Left lung (tissue), 14 donors: ENCODE data around the gene HGFAC. TPM values are rescaled to one million over a fixed set of nuclear protein-coding genes. Genes with fewer than 3 reads are reported as not detected.
A peak's percentile ranks its signal among the peaks of the same experiment; 100 is the strongest.

Experiments
- ATAC-seq: fragments of 200-7000 bp; cut with Tn5 transposase; one replicate; pipeline ENCODE4 v1.9.1; 2020; ENCODE audit warnings: moderate library complexity
- DNase-seq, 4 donors: peaks; one replicate each; pipeline ENCODE4 v3.0.0-alpha.2; 2013 to 2020
- H3K27ac ChIP-seq, 2 donors: fragments of 200-600 bp; sonication (generic) in 1 of 2; one replicate each; pipeline versions ENCODE4 v1.5.0 to v1.8.0; 2020 to 2021
- H3K27me3 ChIP-seq, 2 donors: fragments of 200-600 bp; sonication (generic) in 1 of 2; one replicate each; pipeline versions ENCODE4 v1.5.0 to v1.8.0; 2020 to 2021
- H3K36me3 ChIP-seq, 2 donors: fragments of 200-600 bp; sonication (generic) in 1 of 2; one replicate each; pipeline versions ENCODE4 v1.5.0 to v1.8.0; 2020 to 2021
- H3K4me1 ChIP-seq, 2 donors: fragments of 200-600 bp; one replicate each; pipeline ENCODE4 v1.8.0; 2021
- H3K4me3 ChIP-seq, 2 donors: fragments of 200-600 bp; sonication (generic) in 1 of 2; one replicate each; pipeline versions ENCODE4 v1.5.0 to v1.8.0; 2020 to 2021; ENCODE audit warnings: mild to moderate bottlenecking in 1 of 2
- H3K9me3 ChIP-seq, 2 donors: fragments of 200-600 bp; sonication (generic) in 1 of 2; one replicate each; pipeline versions ENCODE4 v1.5.0 to v1.8.0; 2020 to 2021
- intact Hi-C, 2 donors: fragments of 100-400 bp; cut with DNase I; formaldehyde crosslinking; loops; one replicate each; pipeline versions ENCODE4 v1.11.2 to v1.14.2; 2022
- long read RNA-seq, 12 donors: library from polyadenylated mRNA in 2 of 12; unstranded in 2 of 12; transcript quantifications; one replicate each; pipeline ENCODE4 v2.0.0 and lab custom pipeline, GENCODE V29; 2019 to 2026
- polyA plus RNA-seq, 6 donors: library from polyadenylated mRNA; unstranded; fragments of 120-200 nt; gene quantifications; one replicate each; pipeline ENCODE4 v1.2.1, GENCODE V29; 2013; ENCODE audit not compliant: insufficient read length in 6 of 6
- total RNA-seq, 2 donors: library from RNA; stranded (reverse); fragmentation: NEBNext Ultra II Directional; extraction: Animal tissue kit (Norgen Biotek cat#: 25700); gene quantifications; one replicate each; pipeline ENCODE4 v1.2.1, GENCODE V29; 2021
- TF ChIP-seq, protein P1 (sequence below), 2 donors: fragments of 200-600 bp; sonication (generic) in 1 of 2; IDR thresholded peaks; one replicate each; pipeline versions ENCODE4 v1.5.0 to v1.8.0; 2021; ENCODE audit warnings: antibody characterized with exemption in 2 of 2
- donor health status: DM: no; HTN: yes; CAD: no.
- donor health status: DM: no; HTN: no; CAD: no.

Gene HGFAC
- total RNA-seq (under 1 TPM in 1 of 2 donors, not detected in 1; 0.32 TPM), polyA plus RNA-seq (1 to 10 TPM in 2 of 6 donors, under 1 TPM in 4; 0.56 to 1.5 (median 0.77) TPM)
- long read RNA-seq, donor 1 = 0 reads
- long read RNA-seq, donor 2 = 0 reads
- long read RNA-seq, donor 3 = 0 reads
- long read RNA-seq, donor 4 = 0 reads
- long read RNA-seq, donor 5 = 0 reads
- long read RNA-seq, donor 6 = 0 reads
- long read RNA-seq, donor 7 = 0 reads
- long read RNA-seq, donor 8 = 0 reads
- long read RNA-seq, donor 9 = 0 reads
- long read RNA-seq, donor 10 = 0 reads
- long read RNA-seq, donor 11 = 0 reads
- long read RNA-seq, donor 12 = 0 reads

DNA sequence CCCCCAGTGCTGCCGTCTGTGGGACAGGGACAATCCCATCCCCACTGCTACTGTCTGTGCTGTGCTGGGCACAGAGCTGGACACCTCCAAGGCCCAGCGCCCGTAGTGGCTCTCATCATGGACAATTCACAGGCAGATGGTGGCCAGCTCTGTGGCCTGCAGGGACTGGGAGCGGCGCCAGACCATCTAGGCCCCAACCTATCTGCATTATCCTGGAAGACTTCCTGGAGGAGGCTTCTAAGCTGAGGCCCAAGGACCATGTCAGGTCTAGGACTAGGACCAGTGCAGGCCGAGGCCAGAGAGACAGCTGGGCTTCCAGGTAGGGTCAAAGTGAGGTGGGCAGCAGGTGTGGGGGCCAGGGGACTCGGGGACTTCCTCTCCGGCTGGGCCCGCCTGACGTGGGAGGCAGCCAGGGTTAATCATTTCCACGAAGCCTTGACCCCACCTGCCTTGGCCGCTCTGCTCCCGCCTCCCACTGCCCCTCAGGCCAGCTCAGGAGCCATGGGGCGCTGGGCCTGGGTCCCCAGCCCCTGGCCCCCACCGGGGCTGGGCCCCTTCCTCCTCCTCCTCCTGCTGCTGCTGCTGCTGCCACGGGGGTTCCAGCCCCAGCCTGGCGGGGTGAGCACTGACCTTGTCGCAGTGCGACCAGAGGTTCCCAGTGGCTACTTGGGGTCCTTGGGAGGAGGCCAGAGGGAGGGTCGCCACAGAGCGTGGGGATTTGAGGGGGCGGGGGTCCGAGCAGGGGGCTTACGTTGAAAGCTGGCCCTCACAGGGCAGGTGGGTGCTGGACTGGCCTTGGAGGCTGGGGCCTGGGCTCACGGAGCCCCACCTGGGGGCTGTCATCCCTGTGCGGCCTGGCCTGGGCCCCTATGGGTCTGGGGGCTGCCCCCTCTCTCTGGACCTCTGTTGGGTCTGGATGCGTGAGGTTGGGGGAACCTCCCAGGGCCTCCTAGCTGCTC, at the start of gene HGFAC:
TSS of gene HGFAC (plus strand) at position 468 of the 959 bp plus-strand sequence. CDS start at position 502, 34 bp downstream.
- DNase-seq (peak in 1 of 4 donors; percentile 76), ATAC-seq (no peak)
- no peaks in the 10 kb centered on the region for H3K36me3 ChIP-seq
- H3K27ac ChIP-seq = no peak within 1 kb of the TSS
- H3K27me3 ChIP-seq = peaks cover 0 to 24% of the 10 kb centered on the region in 2 donors
- peaks cover 2 to 5% of the 10 kb centered on the region in 2 donors for H3K4me1 ChIP-seq
- intact Hi-C loops = loop anchor here in 1 of 2 donors (2.0 to 10.0 kb wide), 2 partner anchors 95 to 247 kb away; no protein-coding TSS in a partner anchor
- no peaks in the 10 kb centered on the region for H3K9me3 ChIP-seq
- H3K4me3 ChIP-seq = no peak within 1 kb of the TSS
- TF ChIP-seq, protein P1, sequence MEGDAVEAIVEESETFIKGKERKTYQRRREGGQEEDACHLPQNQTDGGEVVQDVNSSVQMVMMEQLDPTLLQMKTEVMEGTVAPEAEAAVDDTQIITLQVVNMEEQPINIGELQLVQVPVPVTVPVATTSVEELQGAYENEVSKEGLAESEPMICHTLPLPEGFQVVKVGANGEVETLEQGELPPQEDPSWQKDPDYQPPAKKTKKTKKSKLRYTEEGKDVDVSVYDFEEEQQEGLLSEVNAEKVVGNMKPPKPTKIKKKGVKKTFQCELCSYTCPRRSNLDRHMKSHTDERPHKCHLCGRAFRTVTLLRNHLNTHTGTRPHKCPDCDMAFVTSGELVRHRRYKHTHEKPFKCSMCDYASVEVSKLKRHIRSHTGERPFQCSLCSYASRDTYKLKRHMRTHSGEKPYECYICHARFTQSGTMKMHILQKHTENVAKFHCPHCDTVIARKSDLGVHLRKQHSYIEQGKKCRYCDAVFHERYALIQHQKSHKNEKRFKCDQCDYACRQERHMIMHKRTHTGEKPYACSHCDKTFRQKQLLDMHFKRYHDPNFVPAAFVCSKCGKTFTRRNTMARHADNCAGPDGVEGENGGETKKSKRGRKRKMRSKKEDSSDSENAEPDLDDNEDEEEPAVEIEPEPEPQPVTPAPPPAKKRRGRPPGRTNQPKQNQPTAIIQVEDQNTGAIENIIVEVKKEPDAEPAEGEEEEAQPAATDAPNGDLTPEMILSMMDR (IDR thresholded peaks at IDR 0.05) = no peak

- TF ChIP-seq, protein P1 (IDR thresholded peaks at IDR 0.05) = no peak
- Histone ChIP-seq H3K4me1 (peaks cover 0 to 32% of the 10 kb centered on the region in 2 donors), H3K27ac (no peak overlapping the region), H3K4me3 (no peak overlapping the region), H3K9me3 (no peaks in the 10 kb centered on the region), H3K27me3 (no peaks in the 10 kb centered on the region), H3K36me3 (no peaks in the 10 kb centered on the region)
- ATAC-seq (no peak), DNase-seq (no peak)
- intact Hi-C loops = no loop called here
These were observed 49.4 kb upstream of the HGFAC start for GRCh38 chr4:3392321-3392720.

GRCh38 chr4:3393171-3393570, 48.6 kb upstream of the HGFAC start:
- no peak overlapping the region for H3K4me3 ChIP-seq
- peaks cover 0 to 24% of the 10 kb centered on the region in 2 donors for H3K4me1 ChIP-seq
- no peaks in the 10 kb centered on the region for H3K27me3 ChIP-seq
- TF ChIP-seq, protein P1 (IDR thresholded peaks at IDR 0.05) = no peak
- no peak for DNase-seq
- ATAC-seq = no peak
- H3K27ac ChIP-seq = no peak overlapping the region
- no peaks in the 10 kb centered on the region for H3K9me3 ChIP-seq
- no peaks in the 10 kb centered on the region for H3K36me3 ChIP-seq
- intact Hi-C loops = no loop called here

GRCh38 chr4:3396600-3396999, 45.2 kb upstream of the HGFAC start:
- H3K4me1 ChIP-seq = peaks cover 0 to 5% of the 10 kb centered on the region in 2 donors
- H3K4me3 ChIP-seq = no peak overlapping the region
- intact Hi-C loops = no loop called here
- no peaks in the 10 kb centered on the region for H3K9me3 ChIP-seq
- no peak for ATAC-seq
- H3K36me3 ChIP-seq = no peaks in the 10 kb centered on the region
- H3K27ac ChIP-seq = no peak overlapping the region
- TF ChIP-seq, protein P1 (IDR thresholded peaks at IDR 0.05) = no peak
- DNase-seq = peak in 1 of 4 donors; percentile 20
- no peaks in the 10 kb centered on the region for H3K27me3 ChIP-seq

DNA sequence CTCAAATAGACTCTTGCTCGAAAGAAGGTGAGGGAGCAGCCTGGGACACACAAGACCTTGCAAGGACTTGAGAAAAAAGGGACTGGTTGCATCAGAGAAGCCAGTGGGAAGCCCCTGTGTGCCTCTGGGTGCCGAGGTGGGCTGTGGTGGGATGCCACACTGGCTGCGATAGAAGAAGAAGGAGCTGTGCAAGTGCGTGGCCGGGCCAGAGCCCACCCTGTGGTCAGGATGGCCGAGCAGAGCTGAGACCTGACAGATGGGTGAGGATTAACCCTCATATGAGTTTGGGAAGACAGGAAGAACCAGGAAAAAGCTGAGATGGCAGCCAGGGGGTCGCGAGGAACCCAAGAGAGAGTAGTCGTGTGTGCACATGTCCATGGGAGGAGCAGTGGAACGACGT, 44.6 kb upstream of the HGFAC start:
- intact Hi-C loops = no loop called here
- TF ChIP-seq, protein P1 (IDR thresholded peaks at IDR 0.05) = no peak
- DNase-seq = no peak
- no peaks in the 10 kb centered on the region for H3K27me3 ChIP-seq
- H3K36me3 ChIP-seq = no peaks in the 10 kb centered on the region
- no peak for ATAC-seq
- no peak overlapping the region for H3K4me3 ChIP-seq
- peaks cover 0 to 5% of the 10 kb centered on the region in 2 donors for H3K4me1 ChIP-seq
- no peaks in the 10 kb centered on the region for H3K9me3 ChIP-seq
- no peak overlapping the region for H3K27ac ChIP-seq
